SU-DHL-6 (cell line): ENCODE data around the gene EPHX1.
"Not testable (repeated sequence)": the region's sequence is repeated elsewhere in the genome, so short reads cannot be mapped to it uniquely, and the experiment has no call there.

Experiments used
- EZH2phosphoT487 ChIP-seq: fragments of 200-600 bp; sonication (generic), shearing (Covaris generic); conservative IDR thresholded peaks from 2 replicates; pipeline ENCODE4 v1.6.1; 2018; ENCODE audit warnings: mild to moderate bottlenecking, antibody characterized with exemption, low read length, moderate library complexity, mixed read lengths
- TF ChIP-seq, protein P1 (sequence below): fragments of 200-600 bp; sonication (generic); IDR thresholded peaks from one replicate; pipeline ENCODE4 v1.5.1; 2017; ENCODE audit warnings: antibody characterized with exemption, mild to moderate bottlenecking, low read length, moderate library complexity; ENCODE audit not compliant: insufficient read depth, poor library complexity, severe bottlenecking

- TF ChIP-seq, protein P1, sequence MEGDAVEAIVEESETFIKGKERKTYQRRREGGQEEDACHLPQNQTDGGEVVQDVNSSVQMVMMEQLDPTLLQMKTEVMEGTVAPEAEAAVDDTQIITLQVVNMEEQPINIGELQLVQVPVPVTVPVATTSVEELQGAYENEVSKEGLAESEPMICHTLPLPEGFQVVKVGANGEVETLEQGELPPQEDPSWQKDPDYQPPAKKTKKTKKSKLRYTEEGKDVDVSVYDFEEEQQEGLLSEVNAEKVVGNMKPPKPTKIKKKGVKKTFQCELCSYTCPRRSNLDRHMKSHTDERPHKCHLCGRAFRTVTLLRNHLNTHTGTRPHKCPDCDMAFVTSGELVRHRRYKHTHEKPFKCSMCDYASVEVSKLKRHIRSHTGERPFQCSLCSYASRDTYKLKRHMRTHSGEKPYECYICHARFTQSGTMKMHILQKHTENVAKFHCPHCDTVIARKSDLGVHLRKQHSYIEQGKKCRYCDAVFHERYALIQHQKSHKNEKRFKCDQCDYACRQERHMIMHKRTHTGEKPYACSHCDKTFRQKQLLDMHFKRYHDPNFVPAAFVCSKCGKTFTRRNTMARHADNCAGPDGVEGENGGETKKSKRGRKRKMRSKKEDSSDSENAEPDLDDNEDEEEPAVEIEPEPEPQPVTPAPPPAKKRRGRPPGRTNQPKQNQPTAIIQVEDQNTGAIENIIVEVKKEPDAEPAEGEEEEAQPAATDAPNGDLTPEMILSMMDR: not testable (repeated sequence)
- not testable (repeated sequence) for TF ChIP-seq EZH2phosphoT487
These were observed 30.8 kb upstream of the EPHX1 start for GRCh38 chr1:225779165-225779564.
